ENCODE data around the gene PIEZO2. TPM values are rescaled to one million over a fixed set of nuclear protein-coding genes. Genes with fewer than 3 reads are reported as not detected.

Gene PIEZO2
- total RNA-seq, 1 experiment from 2014 or later = 0.11 TPM

DNA sequence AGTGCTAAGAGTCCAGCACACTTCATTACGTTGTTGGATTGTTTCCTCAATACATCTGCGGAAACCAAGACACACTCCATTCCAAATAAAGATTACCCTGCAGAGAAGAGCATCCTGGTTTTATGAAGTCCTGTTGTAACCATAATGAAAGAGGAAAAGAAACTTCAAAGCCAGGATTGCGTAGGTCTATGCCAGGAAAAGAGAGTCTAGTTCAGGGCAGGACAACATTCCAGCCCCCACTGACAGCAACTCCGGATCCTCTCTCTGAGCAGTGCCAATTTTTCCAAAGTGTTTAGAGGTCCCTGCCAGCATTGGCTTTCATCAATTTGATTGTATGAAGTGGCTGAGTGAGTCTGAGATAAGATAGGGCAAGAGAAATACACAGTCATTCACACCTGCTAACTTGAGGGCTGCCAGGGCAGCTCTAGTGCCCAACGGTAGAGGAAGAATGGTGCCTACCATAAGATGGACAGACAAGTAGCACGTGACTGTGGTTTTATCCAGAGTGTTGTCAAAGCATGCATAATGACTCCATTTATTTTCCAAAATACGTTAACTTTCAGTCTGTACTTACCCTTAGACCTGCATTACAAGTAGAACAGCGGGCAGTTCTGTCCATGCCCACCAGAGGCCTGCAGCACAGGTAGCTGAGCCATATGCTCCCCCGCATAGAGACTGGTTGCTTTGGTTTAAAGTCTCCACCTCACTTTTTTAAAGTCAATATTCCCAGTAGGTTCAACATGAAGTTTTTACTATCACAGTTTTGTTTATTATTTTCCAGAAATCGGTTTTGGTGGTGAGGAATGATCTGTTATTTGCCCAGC lies 23.7 kb downstream of the PIEZO2 start:
- peaks cover 18% of the 10 kb centered on the region for H3K9me3 Mint-ChIP-seq (ENCODE audit: unreplicated experiment)
- H3K36me3 Mint-ChIP-seq (ENCODE audit: insufficient read depth, unreplicated experiment) = no peaks in the 10 kb centered on the region
- no peaks in the 10 kb centered on the region for H3K4me1 Mint-ChIP-seq (ENCODE audit: low read depth, unreplicated experiment)
- H3K9me3 ChIP-seq = peaks cover 10% of the 10 kb centered on the region; the same call in 1 of the 2 replicates
- H3K4me3 Mint-ChIP-seq (ENCODE audit: unreplicated experiment) = no peak overlapping the region
- intact Hi-C loops (cut with micrococcal nuclease; ENCODE audit: unreplicated experiment) = no loop called here
- H3K27me3 Mint-ChIP-seq (ENCODE audit: insufficient read depth, unreplicated experiment) = no peaks in the 10 kb centered on the region
- no peaks in the 10 kb centered on the region for H3K27me3 ChIP-seq (replicated peaks; ENCODE audit: control insufficient read depth, insufficient read depth, low read length)
- no TSS peak for BruUV-seq (replicated peaks)
- DNase-seq = no peak
- ChIA-PET CTCF (no interaction called here), POLR2A (no interaction called here)
- TF ChIP-seq, protein P1, sequence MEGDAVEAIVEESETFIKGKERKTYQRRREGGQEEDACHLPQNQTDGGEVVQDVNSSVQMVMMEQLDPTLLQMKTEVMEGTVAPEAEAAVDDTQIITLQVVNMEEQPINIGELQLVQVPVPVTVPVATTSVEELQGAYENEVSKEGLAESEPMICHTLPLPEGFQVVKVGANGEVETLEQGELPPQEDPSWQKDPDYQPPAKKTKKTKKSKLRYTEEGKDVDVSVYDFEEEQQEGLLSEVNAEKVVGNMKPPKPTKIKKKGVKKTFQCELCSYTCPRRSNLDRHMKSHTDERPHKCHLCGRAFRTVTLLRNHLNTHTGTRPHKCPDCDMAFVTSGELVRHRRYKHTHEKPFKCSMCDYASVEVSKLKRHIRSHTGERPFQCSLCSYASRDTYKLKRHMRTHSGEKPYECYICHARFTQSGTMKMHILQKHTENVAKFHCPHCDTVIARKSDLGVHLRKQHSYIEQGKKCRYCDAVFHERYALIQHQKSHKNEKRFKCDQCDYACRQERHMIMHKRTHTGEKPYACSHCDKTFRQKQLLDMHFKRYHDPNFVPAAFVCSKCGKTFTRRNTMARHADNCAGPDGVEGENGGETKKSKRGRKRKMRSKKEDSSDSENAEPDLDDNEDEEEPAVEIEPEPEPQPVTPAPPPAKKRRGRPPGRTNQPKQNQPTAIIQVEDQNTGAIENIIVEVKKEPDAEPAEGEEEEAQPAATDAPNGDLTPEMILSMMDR (IDR thresholded peaks at IDR 0.05; ENCODE audit: insufficient read depth in 1 of 2, low read depth in 1 of 2, low read length in 1 of 2, severe bottlenecking in 1 of 2, unreplicated experiment in 1 of 2) = no peak
- H3K4me3 ChIP-seq (ENCODE audit: low read depth, low read length) = no peak overlapping the region
- no peak overlapping the region for H3K27ac Mint-ChIP-seq (ENCODE audit: unreplicated experiment)
- no peaks in the 10 kb centered on the region for H3K36me3 ChIP-seq (ENCODE audit: control insufficient read depth, insufficient read depth, low read length)
- H3K4me1 ChIP-seq = peaks cover 23% of the 10 kb centered on the region

DNA sequence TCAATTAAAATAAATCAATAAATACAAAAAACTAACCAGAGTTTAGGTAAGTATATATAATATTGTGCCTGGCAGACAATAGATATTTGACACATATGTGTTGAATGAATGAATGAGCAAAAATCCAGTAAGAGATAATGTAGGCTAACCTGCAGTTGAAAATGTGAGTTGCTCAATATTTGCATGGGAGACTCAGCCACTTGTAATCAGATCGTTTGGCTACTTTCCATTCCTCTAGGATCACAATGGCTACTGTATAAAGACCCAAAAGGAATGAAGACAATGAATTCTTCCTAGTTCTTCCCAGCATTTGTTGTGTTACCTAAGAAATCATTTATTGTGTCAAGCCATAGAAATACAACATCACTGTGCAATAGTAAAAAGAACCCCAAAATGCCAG lies 25.3 kb downstream of the PIEZO2 start:
- Histone ChIP-seq H3K4me3 (ENCODE audit: low read depth, low read length) (no peak overlapping the region), H3K27me3 (replicated peaks; ENCODE audit: control insufficient read depth, insufficient read depth, low read length) (no peaks in the 10 kb centered on the region), H3K9me3 (peaks cover 12% of the 10 kb centered on the region; the same call in 1 of the 2 replicates), H3K4me1 (peaks cover 40% of the 10 kb centered on the region), H3K36me3 (ENCODE audit: control insufficient read depth, insufficient read depth, low read length) (no peaks in the 10 kb centered on the region)
- TF ChIP-seq, protein P1 (IDR thresholded peaks at IDR 0.05; ENCODE audit: insufficient read depth in 1 of 2, low read depth in 1 of 2, low read length in 1 of 2, severe bottlenecking in 1 of 2, unreplicated experiment in 1 of 2) = no peak
- CTCF ChIA-PET = no interaction called here
- peaks cover 17% of the 10 kb centered on the region for H3K9me3 Mint-ChIP-seq (ENCODE audit: unreplicated experiment)
- intact Hi-C loops (cut with micrococcal nuclease; ENCODE audit: unreplicated experiment) = no loop called here
- H3K36me3 Mint-ChIP-seq (ENCODE audit: insufficient read depth, unreplicated experiment) = no peaks in the 10 kb centered on the region
- POLR2A ChIA-PET = no interaction called here
- BruUV-seq (replicated peaks) = no TSS peak
- no peak for DNase-seq
- no peak overlapping the region for H3K4me3 Mint-ChIP-seq (ENCODE audit: unreplicated experiment)
- H3K27me3 Mint-ChIP-seq (ENCODE audit: insufficient read depth, unreplicated experiment) = no peaks in the 10 kb centered on the region
- H3K27ac Mint-ChIP-seq (ENCODE audit: unreplicated experiment) = no peak overlapping the region
- H3K4me1 Mint-ChIP-seq (ENCODE audit: low read depth, unreplicated experiment) = peaks cover 9% of the 10 kb centered on the region

DNA sequence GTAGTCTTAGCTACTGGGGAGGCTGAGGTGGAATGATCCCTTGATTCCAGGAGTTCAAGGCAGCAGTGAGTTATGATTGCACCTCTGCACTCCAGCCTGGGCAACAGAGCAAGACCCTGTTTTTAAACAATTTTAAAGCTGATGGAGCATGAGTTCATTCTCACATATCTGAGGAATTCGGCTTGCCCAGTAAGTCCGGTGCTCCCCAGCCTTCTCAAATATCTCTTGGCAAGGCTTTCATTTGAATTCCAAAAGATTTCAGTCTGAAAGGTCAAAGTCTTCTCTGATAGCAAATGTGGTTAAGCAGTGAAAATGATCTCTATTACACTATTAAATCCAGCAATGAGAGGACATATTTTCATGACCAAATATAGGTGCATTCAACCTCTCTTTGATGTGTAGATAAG lies 27.9 kb downstream of the PIEZO2 start:
- peak; percentile 58 to 66 for DNase-seq
- H3K27ac Mint-ChIP-seq (ENCODE audit: unreplicated experiment) = peak overlapping the region; percentile 81
- BruUV-seq (replicated peaks) = no TSS peak
- TF ChIP-seq, protein P1 (IDR thresholded peaks at IDR 0.05; ENCODE audit: insufficient read depth in 1 of 2, low read depth in 1 of 2, low read length in 1 of 2, severe bottlenecking in 1 of 2, unreplicated experiment in 1 of 2) = no peak
- peaks cover 55% of the 10 kb centered on the region for H3K4me1 ChIP-seq
- no peaks in the 10 kb centered on the region for H3K36me3 Mint-ChIP-seq (ENCODE audit: insufficient read depth, unreplicated experiment)
- peaks cover 12% of the 10 kb centered on the region; the same call in 1 of the 2 replicates for H3K9me3 ChIP-seq
- no peaks in the 10 kb centered on the region for H3K27me3 Mint-ChIP-seq (ENCODE audit: insufficient read depth, unreplicated experiment)
- ChIA-PET CTCF (no interaction called here), POLR2A (no interaction called here)
- H3K27me3 ChIP-seq (replicated peaks; ENCODE audit: control insufficient read depth, insufficient read depth, low read length) = no peaks in the 10 kb centered on the region
- H3K4me1 Mint-ChIP-seq (ENCODE audit: low read depth, unreplicated experiment) = peaks cover 9% of the 10 kb centered on the region
- no peak overlapping the region for H3K4me3 ChIP-seq (ENCODE audit: low read depth, low read length)
- intact Hi-C loops (cut with micrococcal nuclease; ENCODE audit: unreplicated experiment) = loop anchor here (2.0 kb wide), 1 partner anchor 15 kb away; no protein-coding TSS in a partner anchor
- H3K9me3 Mint-ChIP-seq (ENCODE audit: unreplicated experiment) = peaks cover 2% of the 10 kb centered on the region
- H3K4me3 Mint-ChIP-seq (ENCODE audit: unreplicated experiment) = peak overlapping the region; percentile 11
- H3K36me3 ChIP-seq (ENCODE audit: control insufficient read depth, insufficient read depth, low read length) = no peaks in the 10 kb centered on the region
